NCI-H2107 treated with DMSO at 0.1 percent for 48 hours (cell line): ENCODE data around the gene TNFRSF25.
"Not testable (repeated sequence)": the region's sequence is repeated elsewhere in the genome, so short reads cannot be mapped to it uniquely, and the experiment has no call there.

Experiments
- DNase-seq: peaks from one replicate; lab custom pipeline; 2025; ENCODE audit not compliant: unreplicated experiment; lab: John Stamatoyannopoulos, UW

The TNFRSF25 gene

DNA sequence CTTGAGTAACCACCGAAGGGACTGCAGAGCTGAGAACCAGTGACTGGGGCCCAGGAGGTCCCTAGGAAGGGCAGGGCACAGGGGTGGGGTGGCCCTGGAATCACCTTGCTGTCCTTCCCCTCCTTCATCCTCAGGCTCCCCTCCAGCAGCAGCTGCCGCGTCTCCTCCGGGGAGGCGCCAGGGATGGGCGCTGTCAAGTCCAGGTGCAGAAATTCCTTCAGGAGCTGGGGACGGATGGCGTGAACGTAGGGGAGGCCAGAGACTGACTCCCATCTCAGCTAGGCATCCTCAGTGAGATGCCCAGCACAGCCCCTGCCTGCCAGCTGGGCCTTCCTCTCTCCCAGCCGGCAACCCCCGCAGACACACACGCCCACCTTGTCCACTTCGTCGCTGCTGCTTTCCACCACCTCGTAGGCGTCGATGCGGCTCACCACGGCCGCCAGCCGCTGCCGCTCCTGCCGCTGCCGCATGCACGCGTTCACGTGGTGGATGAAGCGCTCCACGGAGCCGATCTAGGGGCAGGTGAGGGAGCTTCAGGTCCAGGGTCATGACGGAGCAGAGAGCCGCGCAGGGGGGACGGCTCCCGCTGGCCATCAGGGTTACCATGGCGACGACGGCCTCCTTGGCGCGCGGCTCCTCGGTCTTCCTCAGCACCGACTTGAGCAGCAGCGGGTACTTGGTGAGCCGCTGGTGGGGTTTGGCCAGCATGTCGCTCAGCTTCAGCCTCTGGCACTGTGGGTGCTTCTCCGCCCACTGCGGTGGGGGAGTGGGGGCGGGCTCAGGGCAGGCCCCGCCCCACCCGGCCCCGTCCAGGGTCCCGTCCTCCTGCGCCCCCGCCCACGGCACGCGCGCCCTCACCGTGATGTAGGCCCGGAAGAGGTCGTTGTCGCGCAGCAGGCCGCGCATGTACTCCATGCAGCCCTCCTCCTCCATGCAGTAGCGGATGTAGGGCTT is 4.4 kb upstream of the TNFRSF25 start:
- no peak for DNase-seq

DNA sequence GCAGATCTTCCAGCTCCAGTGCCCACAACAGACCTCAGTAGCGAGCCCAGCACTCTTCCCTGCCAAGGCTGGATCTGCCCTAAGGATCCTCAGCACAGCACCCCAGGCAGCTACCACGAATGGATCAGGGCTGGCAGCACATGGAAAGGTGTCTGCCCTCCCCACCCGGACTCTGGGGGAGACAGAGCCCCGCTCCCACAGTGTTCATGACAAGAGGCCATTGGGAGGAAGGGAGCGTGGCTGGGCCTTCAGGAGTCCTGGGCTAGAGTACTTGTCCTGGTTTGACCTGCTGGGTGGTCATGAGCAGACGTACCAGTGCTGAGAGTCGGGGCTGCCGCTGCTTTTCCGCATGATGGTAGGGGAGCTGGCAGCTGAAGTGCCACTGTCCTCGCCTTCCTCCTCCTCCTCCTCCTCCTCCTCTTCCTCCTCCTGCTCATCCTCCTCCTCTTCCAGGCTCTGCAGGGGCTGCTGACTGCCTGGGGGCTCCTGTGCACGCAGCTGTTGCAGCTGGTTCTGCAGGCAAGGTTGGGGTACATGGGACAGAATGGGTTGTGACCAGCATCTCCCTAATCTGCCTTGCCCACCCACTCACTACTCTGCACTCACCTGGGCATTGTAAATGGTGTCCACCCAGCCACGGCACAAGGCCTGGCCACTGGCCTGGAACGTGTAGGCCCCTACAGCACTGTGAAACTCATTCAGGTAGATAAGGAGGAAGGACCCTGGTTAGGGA is 2.9 kb upstream of the TNFRSF25 start:
- DNase-seq = no peak

DNA sequence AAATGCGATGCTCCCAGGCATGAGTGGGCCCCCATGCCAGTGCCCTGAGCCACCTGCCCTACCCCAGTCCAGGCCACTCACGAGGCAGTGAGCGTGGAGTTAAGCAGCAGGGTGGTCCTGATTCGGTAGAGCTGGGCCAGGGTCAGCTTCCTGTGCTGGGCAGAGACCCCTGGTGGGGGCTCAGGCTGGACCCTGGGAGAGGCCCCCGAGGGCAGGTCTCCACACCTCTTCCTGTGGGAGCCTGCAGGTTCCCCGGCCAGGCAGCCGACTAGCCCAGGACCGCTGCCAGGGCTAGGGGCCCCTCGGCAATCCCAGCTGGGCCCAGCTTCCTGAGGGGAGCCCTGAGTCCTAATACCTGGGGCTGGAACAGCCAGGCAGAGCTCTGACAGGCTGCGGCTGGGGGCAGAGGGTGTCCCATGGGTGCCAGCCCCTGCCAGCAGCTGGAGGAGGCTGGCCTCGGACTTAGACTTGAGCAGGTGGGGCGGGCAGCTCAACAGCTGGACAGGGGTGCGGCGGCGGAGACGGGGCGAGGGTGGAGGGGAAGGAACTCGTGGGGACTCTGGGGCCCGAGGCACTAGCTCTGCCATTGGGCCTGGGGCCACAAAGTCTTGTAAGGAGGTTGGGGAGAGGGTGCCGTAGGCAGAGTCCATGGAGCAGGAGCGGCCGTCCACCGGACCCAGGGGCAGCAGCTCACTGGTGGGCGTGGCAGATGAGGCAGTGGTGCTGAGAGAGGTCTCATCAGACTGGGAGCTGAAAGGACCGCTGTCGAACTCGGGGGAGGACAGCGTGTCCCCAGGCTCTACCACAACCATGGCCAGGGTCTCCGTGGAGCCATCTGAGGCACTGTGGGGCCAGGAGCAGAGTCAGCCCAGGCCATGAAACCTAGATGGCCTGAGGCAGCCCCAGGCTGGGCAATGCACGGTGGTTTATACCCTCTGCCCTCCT is 2.0 kb upstream of the TNFRSF25 start:
- DNase-seq = no peak

DNA sequence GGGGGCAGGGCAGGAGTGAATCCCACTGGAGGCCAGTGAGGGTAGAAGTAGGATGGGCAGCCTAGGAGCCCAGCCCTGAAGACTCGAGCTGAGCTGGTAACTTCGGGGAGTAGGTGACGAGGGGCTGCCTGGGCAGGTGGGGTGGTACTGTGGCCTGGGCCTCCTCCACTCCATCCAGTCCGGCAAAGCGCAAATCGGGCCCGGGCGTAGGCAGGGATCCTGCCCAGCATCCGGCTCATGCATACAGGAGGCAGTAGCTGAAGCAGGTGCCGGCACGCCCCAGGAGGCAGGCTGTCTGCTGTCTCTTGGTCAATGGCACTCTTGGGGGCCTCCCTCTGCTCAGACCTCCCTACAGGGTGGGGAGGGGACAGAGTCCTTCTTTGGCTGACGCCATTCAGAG is 1.3 kb upstream of the TNFRSF25 start:
- no peak for DNase-seq

DNA sequence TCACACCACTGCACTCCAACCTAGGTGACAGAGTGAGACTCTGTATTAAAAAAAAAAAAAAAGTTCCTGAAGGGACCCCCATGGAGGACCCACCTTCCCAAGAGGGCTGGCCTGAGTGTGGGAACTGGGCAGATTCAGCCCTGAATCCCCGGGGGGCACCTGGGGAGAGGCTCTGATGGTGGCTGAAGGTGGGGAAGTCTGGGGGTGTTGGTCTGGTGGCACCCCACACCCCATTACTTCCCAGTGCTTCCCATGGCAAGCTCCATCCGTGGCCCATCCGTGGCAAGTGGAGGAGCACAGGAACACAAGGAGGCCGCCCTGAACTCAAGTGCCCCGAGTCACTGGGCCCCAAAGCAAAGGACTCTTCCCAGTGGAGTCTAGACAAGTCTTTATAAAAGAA is 778 bp upstream of the TNFRSF25 start:
- no peak for DNase-seq

DNA sequence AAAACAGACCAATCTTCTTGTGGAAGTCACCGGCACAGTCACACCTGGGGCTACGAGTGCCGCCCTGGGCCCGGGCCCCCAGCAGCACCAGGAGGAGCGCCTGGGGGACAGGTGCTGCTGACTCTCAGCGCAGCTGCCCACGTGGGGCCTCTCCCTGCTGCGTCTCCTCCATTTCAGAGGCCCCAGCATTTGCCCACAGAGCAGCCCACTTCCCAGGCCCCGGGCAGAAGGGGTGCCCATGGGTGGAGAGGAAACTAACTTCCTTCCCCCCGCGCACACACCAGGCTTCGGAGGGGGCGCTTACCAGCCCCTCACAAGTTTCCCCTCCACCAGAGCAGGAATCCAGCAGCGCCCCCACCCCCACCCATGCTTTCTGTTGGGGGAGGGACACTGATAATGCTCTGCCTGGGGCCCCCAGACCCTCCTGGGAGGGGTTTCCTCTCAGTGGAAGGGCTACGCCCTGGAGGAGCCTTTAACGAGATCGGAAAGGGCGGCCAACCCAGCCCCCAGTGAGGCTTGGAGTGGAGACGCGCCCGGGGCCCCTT is 440 bp downstream of the TNFRSF25 start:
- no peak for DNase-seq

DNA sequence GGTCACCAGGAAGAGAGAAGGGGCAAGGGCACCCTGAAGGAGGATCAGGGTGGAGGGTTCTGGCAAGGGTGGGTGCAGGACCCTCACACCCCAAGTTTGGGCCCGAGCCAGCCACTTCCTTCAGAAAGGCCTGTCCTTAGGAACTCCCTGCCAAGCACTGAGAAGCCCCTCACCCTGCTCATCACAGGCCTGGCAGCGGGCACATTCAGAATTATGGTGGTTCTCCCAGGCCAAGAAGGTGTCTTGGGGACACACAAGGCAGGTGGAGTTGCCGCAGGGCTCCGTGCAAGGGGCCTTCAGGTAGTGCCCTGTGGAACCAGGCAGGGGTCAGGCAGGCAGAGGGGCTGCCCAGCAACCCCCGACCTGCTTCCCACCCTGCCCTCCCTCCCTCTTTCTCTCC is 1.1 kb downstream of the TNFRSF25 start:
- DNase-seq = no peak

DNA sequence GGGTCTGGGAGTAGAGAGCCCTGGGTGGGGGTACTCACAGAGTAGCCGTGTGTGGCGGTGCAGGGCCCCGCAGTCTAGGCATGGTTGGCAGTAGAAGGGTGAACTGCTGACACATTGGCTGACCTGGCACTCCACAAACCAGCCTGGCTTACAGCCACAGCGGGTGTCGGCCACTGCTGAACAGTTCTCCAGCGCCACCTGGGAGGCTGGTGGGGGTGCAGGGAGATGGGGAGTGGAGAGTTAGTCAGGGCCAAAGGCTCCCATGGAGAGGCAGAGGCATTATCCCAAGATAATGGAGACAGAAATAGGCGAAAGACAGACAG is 1.5 kb downstream of the TNFRSF25 start:
- DNase-seq = no peak

DNA sequence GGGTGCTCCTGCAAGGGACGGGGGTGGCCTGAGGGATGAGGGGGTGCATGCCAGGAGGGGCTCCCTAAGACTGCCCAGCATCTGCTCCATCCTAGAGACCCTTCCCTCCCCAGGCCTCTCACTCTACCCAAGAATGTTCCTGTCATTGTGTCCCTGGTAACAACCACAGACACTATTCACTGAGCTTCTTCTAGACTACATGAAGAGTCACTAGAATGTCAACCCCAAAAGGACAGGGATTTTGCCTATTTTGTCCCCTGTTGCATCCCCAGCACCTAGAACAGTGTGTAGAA is 2.9 kb downstream of the TNFRSF25 start:
- DNase-seq = no peak

DNA sequence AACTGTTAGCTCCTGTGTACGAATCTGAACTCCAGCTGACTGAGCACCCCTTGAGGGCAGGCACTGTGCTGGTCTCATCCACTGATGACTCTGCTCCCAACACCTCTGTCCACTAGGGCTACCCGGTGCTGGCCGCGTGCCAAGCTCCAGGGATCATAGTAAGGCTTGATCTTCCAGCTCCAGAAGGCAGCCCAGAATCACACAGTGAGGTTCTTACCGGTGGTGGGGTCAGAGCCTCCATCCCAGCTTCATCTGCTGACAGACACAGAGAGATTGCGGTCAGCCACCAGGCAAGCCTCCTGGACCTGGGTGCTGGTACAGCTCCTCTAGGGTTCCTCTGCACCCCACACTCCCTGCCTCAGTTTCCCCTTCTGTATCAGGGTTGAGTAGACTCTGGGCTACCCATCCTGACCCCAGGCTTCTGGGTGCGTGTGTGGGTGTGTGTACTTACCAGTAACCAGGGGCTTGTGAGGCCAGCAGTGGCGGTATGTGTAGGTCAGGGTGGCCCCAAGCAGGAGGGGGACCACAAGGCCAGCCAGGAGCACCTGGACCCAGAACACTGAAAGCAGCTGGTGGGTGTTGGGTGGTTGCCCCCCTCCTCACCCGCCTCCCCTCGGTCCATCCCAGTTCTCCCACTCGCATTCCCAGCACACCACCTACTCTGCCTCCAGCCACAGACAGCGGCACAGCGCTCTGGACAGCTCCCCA is 3.4 kb downstream of the TNFRSF25 start:
- DNase-seq = no peak

DNA sequence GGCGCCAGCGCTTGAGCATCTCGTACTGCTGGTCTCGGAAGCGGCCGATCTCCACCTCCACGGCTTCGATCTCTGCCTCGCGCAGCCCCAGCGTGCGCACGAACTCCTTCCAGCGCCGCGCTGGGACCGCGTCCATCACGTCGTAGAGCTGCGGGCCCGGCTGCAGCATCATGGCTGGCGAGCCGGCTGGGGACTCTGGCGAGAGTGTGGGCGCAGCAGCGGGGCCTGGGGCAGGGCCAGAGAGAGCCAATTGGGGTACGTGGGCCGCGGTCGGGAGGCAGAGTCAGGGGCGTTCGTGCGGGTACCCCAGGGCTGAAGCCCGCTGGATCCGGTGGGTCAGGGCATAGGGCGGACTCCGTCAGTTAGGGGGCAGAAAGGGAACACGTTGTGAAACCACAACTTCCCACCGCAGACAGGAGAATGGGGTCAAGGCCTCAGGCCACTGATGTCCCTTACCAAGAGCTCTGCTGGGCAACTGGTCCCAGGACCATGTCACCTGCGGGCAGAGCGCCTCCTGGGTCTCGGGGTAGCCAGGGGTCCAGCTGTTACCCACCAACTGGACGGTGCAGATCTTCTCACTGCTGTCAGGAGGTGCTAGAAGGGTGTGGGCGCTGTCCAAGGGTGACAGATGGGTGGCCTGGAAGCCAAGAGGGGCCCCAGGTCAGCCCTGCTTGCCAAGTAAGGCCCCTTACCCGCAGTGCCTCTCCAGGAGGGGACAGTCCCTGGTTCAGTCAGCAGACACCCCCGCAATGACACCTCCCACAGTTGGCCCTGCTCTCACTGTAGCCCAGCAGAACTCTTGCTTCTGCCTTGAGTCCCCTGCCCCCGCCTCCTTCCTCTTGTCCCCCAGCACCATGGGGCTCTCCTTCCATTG is 4.2 kb downstream of the TNFRSF25 start:
- no peak for DNase-seq

DNA sequence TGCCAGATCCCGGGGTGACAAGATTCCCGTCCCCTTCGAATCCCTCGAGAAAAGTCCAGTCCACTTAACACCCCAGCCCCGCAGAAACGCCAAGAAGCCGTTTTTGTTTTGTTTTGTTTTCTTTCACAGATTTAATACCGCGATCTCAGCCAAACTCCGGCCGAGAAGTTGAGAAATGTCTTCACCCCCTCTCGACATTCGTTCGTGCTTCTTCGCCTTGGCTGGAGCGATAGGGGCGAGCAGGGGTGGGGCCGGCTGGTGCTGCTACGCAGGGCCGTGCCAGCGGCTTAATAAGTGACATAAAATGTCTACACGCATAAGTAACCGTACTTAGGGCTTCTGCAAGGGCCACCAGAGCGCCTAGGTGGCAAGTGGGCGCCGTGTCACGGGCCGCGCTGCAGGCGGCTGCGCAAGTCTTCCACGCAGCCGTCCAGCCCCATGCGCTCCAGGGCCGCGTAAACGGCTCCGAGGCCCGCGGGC is 4.9 kb downstream of the TNFRSF25 start:
- no peak for DNase-seq

DNA sequence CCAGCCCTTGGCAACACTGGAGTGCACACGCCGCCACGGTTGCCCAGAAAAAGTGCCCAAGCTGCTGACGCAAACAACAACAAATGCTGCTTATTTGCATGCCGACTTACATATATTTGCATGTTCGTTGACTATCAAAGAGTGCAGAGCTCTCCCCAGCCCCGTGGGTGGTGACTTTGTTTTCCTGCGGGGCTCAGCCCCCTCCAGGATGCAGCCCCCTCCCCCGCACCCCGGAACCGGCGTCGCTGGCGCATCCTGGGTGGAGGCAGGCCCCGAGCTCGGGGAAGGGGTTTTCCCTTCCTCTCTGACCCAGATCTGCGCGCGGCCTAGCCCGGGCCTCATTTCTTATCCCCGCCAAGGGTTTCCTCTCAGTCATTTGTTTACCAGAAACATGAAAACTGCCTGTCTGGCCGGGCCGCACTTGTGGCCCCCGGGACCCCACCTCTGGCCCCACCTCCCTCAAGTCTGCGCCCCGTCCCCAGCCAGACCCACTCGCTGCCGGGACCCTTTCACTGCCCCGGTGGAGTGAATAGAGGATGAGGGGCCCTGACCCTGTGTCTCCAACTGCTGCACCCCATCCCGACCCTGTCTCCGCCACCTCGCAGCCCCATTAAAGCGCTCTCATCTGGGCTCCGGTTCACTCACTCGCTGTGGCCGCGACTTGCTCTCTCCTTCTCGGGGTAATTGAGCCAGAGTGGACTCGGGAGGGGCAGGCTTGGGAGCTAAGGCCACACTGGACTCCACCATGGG is 5.5 kb downstream of the TNFRSF25 start:
- no peak for DNase-seq

DNA sequence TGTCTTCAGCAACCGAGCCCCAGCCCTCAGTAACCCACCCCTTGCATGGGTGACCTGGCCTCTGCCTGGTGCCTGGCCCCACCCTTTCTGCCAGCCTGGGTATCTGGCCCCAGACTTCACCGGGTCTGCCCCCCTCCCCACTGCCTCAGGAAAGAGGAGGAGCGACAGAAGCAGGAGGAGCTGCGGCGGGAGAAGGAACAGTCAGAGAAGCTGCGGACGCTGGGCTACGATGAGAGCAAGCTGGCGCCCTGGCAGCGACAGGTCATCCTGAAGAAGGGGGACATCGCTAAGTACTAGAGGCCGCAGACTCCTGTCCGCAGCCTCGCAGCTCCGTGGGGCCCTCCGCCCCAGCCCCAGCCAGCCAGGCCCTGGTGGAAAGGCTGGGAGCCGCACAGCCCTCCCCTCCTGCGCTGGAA is 6.1 kb downstream of the TNFRSF25 start:
- DNase-seq = no peak

DNA sequence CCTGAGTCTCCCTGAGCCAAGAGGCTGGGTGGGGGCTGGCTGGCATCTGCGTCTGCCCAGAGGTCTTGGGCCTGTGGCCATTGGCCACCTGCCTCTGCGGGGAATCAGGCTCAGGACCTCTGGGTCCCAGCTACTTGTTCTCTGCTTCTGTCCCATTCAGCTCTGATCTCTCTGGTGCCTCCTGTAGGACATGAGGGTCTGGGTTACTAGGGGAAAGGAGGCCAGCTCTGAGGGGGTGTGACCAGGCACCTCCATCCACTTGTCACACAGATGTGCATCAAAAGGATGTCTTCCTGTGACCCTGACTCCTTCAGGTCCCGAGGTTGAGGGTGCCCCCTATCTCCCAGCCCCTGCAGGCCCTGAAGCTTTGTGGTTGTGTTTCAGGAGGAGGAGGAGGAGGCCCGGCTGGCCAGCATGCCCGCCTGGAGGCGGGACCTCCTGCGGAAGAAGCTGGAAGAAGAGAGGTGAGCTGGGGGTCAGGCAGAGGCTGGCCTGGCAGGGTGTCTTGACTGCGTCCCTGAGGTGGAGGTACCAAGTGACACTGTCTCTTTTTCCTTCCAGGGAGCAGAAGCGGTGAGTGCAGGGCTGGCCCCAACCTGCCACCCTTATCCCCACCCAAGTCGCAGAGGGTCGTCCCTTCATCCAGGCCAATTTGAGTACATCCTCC is 9.0 kb downstream of the TNFRSF25 start:
- no peak for DNase-seq

DNA sequence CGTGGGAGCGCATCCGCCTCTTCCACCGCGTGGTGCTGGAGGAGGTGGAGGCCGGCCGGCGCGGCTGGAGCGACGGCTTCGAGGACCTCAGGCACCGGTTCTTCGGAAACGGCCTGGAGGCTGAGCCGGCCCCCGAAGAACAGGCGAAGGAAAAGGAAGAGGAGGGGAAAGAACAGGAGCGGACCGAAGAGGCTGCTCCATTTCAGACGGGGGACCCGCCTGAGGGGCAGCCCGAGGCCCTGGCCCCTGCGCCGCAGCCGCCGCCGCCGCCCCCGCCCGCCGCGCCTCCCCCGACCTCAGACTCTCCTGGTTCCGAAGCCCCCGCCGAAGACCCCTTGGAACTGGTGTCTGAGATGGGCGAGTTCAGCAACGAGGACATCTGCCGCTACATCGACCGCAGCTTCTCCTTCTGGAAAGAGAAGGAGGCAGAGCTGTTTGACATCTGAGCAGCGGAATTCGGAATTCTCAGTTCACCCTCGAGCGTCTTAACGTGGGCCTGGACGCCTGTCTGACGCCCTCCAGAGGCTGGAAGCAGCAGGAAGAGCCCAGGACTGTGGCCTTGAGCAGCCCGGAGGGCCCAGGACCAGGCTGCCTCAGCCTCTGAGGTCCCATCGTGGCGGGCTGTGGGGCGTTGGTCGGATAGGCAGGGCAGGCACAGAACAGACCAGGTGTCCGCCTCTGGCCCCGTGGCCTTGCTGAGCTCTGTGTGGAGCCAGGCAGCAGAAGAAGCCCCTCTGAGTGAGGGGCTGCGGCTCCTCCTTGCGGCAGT is 10.0 kb downstream of the TNFRSF25 start:
- DNase-seq = not testable (repeated sequence)
